Fibroblast of lung (primary cell): ENCODE data around the gene SEC22B.
"Not testable (repeated sequence)": the region's sequence is repeated elsewhere in the genome, so short reads cannot be mapped to it uniquely, and the experiment has no call there.

Source experiments
- CTCF ChIP-seq, 2 donors: IDR thresholded peaks in 1 of 2; conservative IDR thresholded peaks in 1 of 2; 1 replicate in 1 of 2; 2 replicates in 1 of 2; pipeline ENCODE4 v1.5.1; 2011 to 2012; ENCODE audit warnings: low read length in 2 of 2, control low read depth in 1 of 2, inconsistent platforms in 1 of 2, low read depth in 1 of 2, mild to moderate bottlenecking in 1 of 2
- EZH2 ChIP-seq: IDR thresholded peaks from 2 replicates; pipeline ENCODE4 v1.5.1; 2012; ENCODE audit warnings: low read length, control low read depth, mild to moderate bottlenecking; ENCODE audit errors: missing control alignments

- TF ChIP-seq CTCF (conservative IDR thresholded peaks at IDR 0.05 in 1 of 2, IDR thresholded peaks at IDR 0.05 in 1 of 2; ENCODE audit: low read depth in 1 of 2, low read length in 2 of 2); EZH2: not testable (repeated sequence)
These were observed 67.1 kb downstream of the SEC22B start for GRCh38 chr1:120109180-120109579.
